Progenitor cell of endocrine pancreas (in vitro differentiated cells): ENCODE data around the gene NUDCD3. TPM values are rescaled to one million over a fixed set of nuclear protein-coding genes. Genes with fewer than 3 reads are reported as not detected.

Source experiments
- DNase-seq: peaks from one replicate; pipeline ENCODE4 v3.0.0; 2021; ENCODE audit warnings: low spot score; ENCODE audit not compliant: unreplicated experiment
- H3K27ac Mint-ChIP-seq: 2 replicates; pipeline ENCODE4 v1.8.0; 2021; ENCODE audit warnings: mild to moderate bottlenecking, moderate library complexity, mixed read lengths
- H3K27me3 Mint-ChIP-seq: 2 replicates; pipeline ENCODE4 v1.8.0; 2021; ENCODE audit warnings: mixed read lengths
- H3K36me3 Mint-ChIP-seq: 2 replicates; pipeline ENCODE4 v1.8.0; 2022; ENCODE audit warnings: mixed read lengths; ENCODE audit not compliant: insufficient read depth
- H3K4me1 Mint-ChIP-seq: 2 replicates; pipeline ENCODE4 v1.8.0; 2021; ENCODE audit warnings: low read depth, mixed read lengths
- H3K4me3 Mint-ChIP-seq: 2 replicates; pipeline ENCODE4 v1.8.0; 2021; ENCODE audit warnings: low read depth, mild to moderate bottlenecking, moderate library complexity, mixed read lengths
- H3K9me3 Mint-ChIP-seq: 2 replicates; pipeline ENCODE4 v1.8.0; 2021; ENCODE audit warnings: low read depth, mixed read lengths
- CTCF ChIP-seq: fragments of 200-600 bp; sonication (generic); IDR thresholded peaks from one replicate; pipeline ENCODE4 v1.5.0; 2021; ENCODE audit warnings: antibody characterized with exemption, mild to moderate bottlenecking; ENCODE audit not compliant: unreplicated experiment
- total RNA-seq: library from RNA; stranded (reverse); gene quantifications from 2 replicates; pipeline ENCODE4 v1.2.1, GENCODE V29; 2021

NUDCD3 gene
- total RNA-seq, 1 donor from 2014 or later: 89.0 TPM

GRCh38 chr7:44391171-44391570 is 99.3 kb downstream of the NUDCD3 start:
- DNase-seq: no peak
- TF ChIP-seq CTCF: no peak
- no peaks in the 10 kb centered on the region for H3K27me3 Mint-ChIP-seq
- H3K4me1 Mint-ChIP-seq: no peaks in the 10 kb centered on the region
- H3K27ac Mint-ChIP-seq: no peak overlapping the region
- peaks cover 10% of the 10 kb centered on the region for H3K36me3 Mint-ChIP-seq
- no peaks in the 10 kb centered on the region for H3K9me3 Mint-ChIP-seq
- no peak overlapping the region for H3K4me3 Mint-ChIP-seq

GRCh38 chr7:44390701-44391100 is 99.8 kb downstream of the NUDCD3 start:
- Mint-ChIP-seq H3K4me3 (no peak overlapping the region), H3K27ac (no peak overlapping the region), H3K36me3 (peaks cover 10% of the 10 kb centered on the region), H3K27me3 (no peaks in the 10 kb centered on the region), H3K9me3 (no peaks in the 10 kb centered on the region), H3K4me1 (no peaks in the 10 kb centered on the region)
- TF ChIP-seq CTCF: no peak
- DNase-seq: no peak

GRCh38 chr7:44388089-44388970 is 102.1 kb downstream of the NUDCD3 start:
- Mint-ChIP-seq H3K4me1 (no peaks in the 10 kb centered on the region), H3K27ac (no peak overlapping the region), H3K27me3 (no peaks in the 10 kb centered on the region), H3K4me3 (no peak overlapping the region), H3K36me3 (peaks cover 13% of the 10 kb centered on the region), H3K9me3 (no peaks in the 10 kb centered on the region)
- no peak for DNase-seq
- no peak for TF ChIP-seq CTCF

GRCh38 chr7:44387389-44387788 is 103.1 kb downstream of the NUDCD3 start:
- TF ChIP-seq CTCF: no peak
- H3K36me3 Mint-ChIP-seq: peaks cover 11% of the 10 kb centered on the region
- no peaks in the 10 kb centered on the region for H3K4me1 Mint-ChIP-seq
- no peak overlapping the region for H3K27ac Mint-ChIP-seq
- no peaks in the 10 kb centered on the region for H3K27me3 Mint-ChIP-seq
- H3K9me3 Mint-ChIP-seq: no peaks in the 10 kb centered on the region
- no peak overlapping the region for H3K4me3 Mint-ChIP-seq
- no peak for DNase-seq

GRCh38 chr7:44386139-44386913 is 104.1 kb downstream of the NUDCD3 start:
- no peak for TF ChIP-seq CTCF
- Mint-ChIP-seq H3K4me3 (no peak overlapping the region), H3K9me3 (no peaks in the 10 kb centered on the region), H3K4me1 (no peaks in the 10 kb centered on the region), H3K27me3 (no peaks in the 10 kb centered on the region), H3K36me3 (peaks cover 10% of the 10 kb centered on the region), H3K27ac (no peak overlapping the region)
- DNase-seq: no peak
